HepG2 (cell line): ENCODE results near the gene DNASE1. TPM values are rescaled to one million over a fixed set of nuclear protein-coding genes. Genes with fewer than 3 reads are reported as not detected.

ENCODE experiments used
- ARNT ChIP-seq: fragments of 450-650 bp; IDR thresholded peaks from 2 replicates; pipeline ENCODE4 v1.6.1; 2017
- DPF2 ChIP-seq: sonication (generic); formaldehyde crosslinking; IDR thresholded peaks from 2 replicates; pipeline ENCODE4 v1.4.0; 2020; ENCODE audit warnings: mild to moderate bottlenecking, low read depth, missing genetic modification reagents, borderline replicate concordance
- GATA4 ChIP-seq: sonication (generic); IDR thresholded peaks from 2 replicates; pipeline ENCODE4 v1.6.1; 2016; ENCODE audit warnings: antibody characterized with exemption, low read depth, borderline replicate concordance
- GATAD1 ChIP-seq: IDR thresholded peaks from 2 replicates; pipeline ENCODE4 v1.6.1; 2016; ENCODE audit warnings: missing genetic modification reagents, missing compliant biosample characterization
- HNF4G ChIP-seq, 2 experiments: sonication (generic) in 1 of 2; formaldehyde crosslinking in 1 of 2; IDR thresholded peaks; 2 replicates each; pipeline versions ENCODE4 v1.4.0 to v1.6.1; 2011 to 2020; ENCODE audit warnings: borderline replicate concordance in 2 of 2, low read depth in 2 of 2, mild to moderate bottlenecking in 2 of 2, low read length in 1 of 2, missing genetic modification reagents in 1 of 2, moderate library complexity in 1 of 2
- USF2 ChIP-seq, 2 experiments: sonication (generic) in 1 of 2; formaldehyde crosslinking in 1 of 2; IDR thresholded peaks; 2 replicates each; pipeline versions ENCODE4 v1.5.1 to v1.6.1; 2011 to 2020; ENCODE audit warnings: borderline replicate concordance in 1 of 2, low read depth in 1 of 2, low read length in 1 of 2, mild to moderate bottlenecking in 1 of 2, missing genetic modification reagents in 1 of 2, moderate library complexity in 1 of 2
- ZC3H13 ChIP-seq: sonication (generic); formaldehyde crosslinking; IDR thresholded peaks from 2 replicates; pipeline ENCODE4 v1.8.1; 2023; ENCODE audit warnings: mild to moderate bottlenecking, missing genetic modification reagents, moderate library complexity
- ZMAT3 ChIP-seq: sonication (generic); formaldehyde crosslinking; conservative IDR thresholded peaks from 2 replicates; pipeline ENCODE4 v1.7.0; 2021; ENCODE audit warnings: missing genetic modification reagents
- ZNF230 ChIP-seq: sonication (generic); formaldehyde crosslinking; IDR thresholded peaks from 2 replicates; pipeline ENCODE4 v1.4.0; 2020; ENCODE audit warnings: mild to moderate bottlenecking, missing genetic modification reagents
- ZNF234 ChIP-seq: sonication (generic); formaldehyde crosslinking; conservative IDR thresholded peaks from 2 replicates; pipeline ENCODE4 v1.5.1; 2020; ENCODE audit warnings: mild to moderate bottlenecking, missing genetic modification reagents
- ZNF446 ChIP-seq: sonication (generic); formaldehyde crosslinking; IDR thresholded peaks from 2 replicates; pipeline ENCODE4 v1.5.0; 2020; ENCODE audit warnings: mild to moderate bottlenecking, missing genetic modification reagents
- ZNF562 ChIP-seq: sonication (generic); formaldehyde crosslinking; IDR thresholded peaks from 2 replicates; pipeline ENCODE4 v1.8.0; 2022; ENCODE audit warnings: missing genetic modification reagents, borderline replicate concordance
- ZNF598 ChIP-seq: sonication (generic); formaldehyde crosslinking; IDR thresholded peaks from 2 replicates; pipeline ENCODE4 v1.5.1; 2020; ENCODE audit warnings: mild to moderate bottlenecking, missing genetic modification reagents, borderline replicate concordance
- ZNF670 ChIP-seq: sonication (generic); formaldehyde crosslinking; IDR thresholded peaks from 2 replicates; pipeline ENCODE4 v1.8.0; 2022; ENCODE audit warnings: mild to moderate bottlenecking, missing genetic modification reagents, borderline replicate concordance
- ZSCAN12 ChIP-seq: sonication (generic); formaldehyde crosslinking; IDR thresholded peaks from 2 replicates; pipeline ENCODE4 v1.9.0; 2021; ENCODE audit warnings: mild to moderate bottlenecking, missing genetic modification reagents
- polyA plus RNA-seq, 8 experiments: library from polyadenylated mRNA; depleted of rRNA in 3 of 8; stranded (reverse) in 7 of 8; unstranded in 1 of 8; fragments of >200 nt; fragmentation: Illumina TruSeq in 4 of 8; extraction: Trizol in 4 of 8; gene quantifications; 2 replicates each; pipeline versions ENCODE4 v1.2.1 to v1.2.3, GENCODE V29; 2011 to 2016; ENCODE audit warnings: low read depth in 4 of 8, missing spikeins in 1 of 8, mixed read lengths in 1 of 8; ENCODE audit not compliant: insufficient read depth in 1 of 8
- total RNA-seq, 5 experiments: library from RNA; depleted of rRNA; stranded (reverse); fragments of >200 nt; fragmentation: Illumina TruSeq; extraction: Trizol; gene quantifications; 2 replicates each; pipeline ENCODE4 v1.2.3, GENCODE V29; 2016; ENCODE audit warnings: low read depth in 1 of 5
- TF ChIP-seq, protein P1 (sequence below): sonication (generic); formaldehyde crosslinking; IDR thresholded peaks from 2 replicates; pipeline ENCODE4 v1.4.0; 2020; ENCODE audit warnings: mild to moderate bottlenecking, low read depth, missing genetic modification reagents
- TF ChIP-seq, protein P2 (sequence below): sonication (generic); formaldehyde crosslinking; IDR thresholded peaks from 2 replicates; pipeline ENCODE4 v1.5.0; 2020; ENCODE audit warnings: mild to moderate bottlenecking, missing genetic modification reagents
- TF ChIP-seq, protein P3 (sequence below): sonication (generic); formaldehyde crosslinking; IDR thresholded peaks from 2 replicates; pipeline ENCODE4 v1.5.1; 2020; ENCODE audit warnings: missing genetic modification reagents, mild to moderate bottlenecking, borderline replicate concordance
- TF ChIP-seq, protein P4 (sequence below): sonication (generic); formaldehyde crosslinking; IDR thresholded peaks from 2 replicates; pipeline ENCODE4 v1.4.0; 2020; ENCODE audit warnings: missing genetic modification reagents

Gene DNASE1
- total and polyA plus RNA-seq, 2 of the 13 experiments (the other 11 are each of a cell fraction or from before 2014, with no cell fraction given): 7.1 to 11.1 TPM

DNA sequence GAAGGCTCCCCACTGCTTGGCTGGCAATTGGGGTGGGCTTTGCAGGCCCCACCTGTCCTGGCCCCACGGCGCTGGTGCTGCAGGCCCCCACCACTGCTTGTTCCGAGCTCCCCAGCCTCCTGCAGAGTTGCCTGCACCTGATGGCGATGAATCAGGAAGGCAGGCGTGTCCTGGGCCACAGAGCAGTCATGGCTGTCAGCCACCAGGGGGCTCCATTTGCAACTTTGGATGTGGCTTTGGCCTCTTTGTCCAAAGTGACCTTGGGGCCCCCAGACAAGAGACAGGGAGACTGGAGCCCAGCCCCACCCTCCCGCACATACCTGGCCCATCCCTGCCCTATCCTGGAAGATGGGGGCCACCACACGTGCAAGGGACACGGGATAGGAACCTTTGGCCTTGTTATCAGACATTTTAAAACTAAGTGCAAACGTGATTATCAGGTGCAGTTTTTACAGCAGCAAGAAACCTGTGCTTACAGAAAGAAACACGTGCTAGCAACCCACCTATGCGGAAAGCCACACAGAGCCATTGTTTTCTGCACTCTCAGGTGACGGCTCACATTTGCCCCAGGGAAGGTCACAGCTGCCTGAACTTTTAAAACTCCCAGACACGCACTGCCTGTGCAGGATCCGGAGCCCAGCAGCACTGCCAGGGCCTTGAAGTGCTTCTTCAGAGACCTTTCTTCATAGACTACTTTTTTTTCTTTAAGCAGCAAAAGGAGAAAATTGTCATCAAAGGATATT, at the start of gene DNASE1 (continued):
- TF ChIP-seq USF2 (IDR thresholded peaks at IDR 0.05; ENCODE audit: low read depth, low read length) (no peak), USF2 (CRISPR knock-in tag; IDR thresholded peaks at IDR 0.05; ENCODE audit: borderline replicate concordance) (no peak), ZC3H13 (CRISPR knock-in tag) (peak; percentile 68; the same call in 1 of the 2 replicates), DPF2 (0 out of 2 replicates have a peak, but pooled peaks have one; percentile 32), ZNF562 (CRISPR knock-in tag) (no peak), ZNF670 (no peak), ARNT (no peak), ZNF598 (0 out of 2 replicates have a peak, but pooled peaks have one; percentile 53), ZNF234 (CRISPR knock-in tag) (no peak), ZMAT3 (CRISPR knock-in tag) (no peak), ZSCAN12 (CRISPR knock-in tag) (no peak), GATAD1 (no peak; the same call in 1 of the 2 replicates), HNF4G (IDR thresholded peaks at IDR 0.05; ENCODE audit: borderline replicate concordance, low read depth, low read length) (peak; percentile 49; the same call in 1 of the 2 replicates), HNF4G (CRISPR knock-in tag; IDR thresholded peaks at IDR 0.05; ENCODE audit: borderline replicate concordance, low read depth) (no peak), GATA4 (no peak), ZNF230 (0 out of 2 replicates have a peak, but pooled peaks have one; percentile 14), ZNF446 (no peak)
- TF ChIP-seq, protein P1, sequence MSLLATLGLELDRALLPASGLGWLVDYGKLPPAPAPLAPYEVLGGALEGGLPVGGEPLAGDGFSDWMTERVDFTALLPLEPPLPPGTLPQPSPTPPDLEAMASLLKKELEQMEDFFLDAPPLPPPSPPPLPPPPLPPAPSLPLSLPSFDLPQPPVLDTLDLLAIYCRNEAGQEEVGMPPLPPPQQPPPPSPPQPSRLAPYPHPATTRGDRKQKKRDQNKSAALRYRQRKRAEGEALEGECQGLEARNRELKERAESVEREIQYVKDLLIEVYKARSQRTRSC (CRISPR knock-in tag): no peak
- TF ChIP-seq, protein P2, sequence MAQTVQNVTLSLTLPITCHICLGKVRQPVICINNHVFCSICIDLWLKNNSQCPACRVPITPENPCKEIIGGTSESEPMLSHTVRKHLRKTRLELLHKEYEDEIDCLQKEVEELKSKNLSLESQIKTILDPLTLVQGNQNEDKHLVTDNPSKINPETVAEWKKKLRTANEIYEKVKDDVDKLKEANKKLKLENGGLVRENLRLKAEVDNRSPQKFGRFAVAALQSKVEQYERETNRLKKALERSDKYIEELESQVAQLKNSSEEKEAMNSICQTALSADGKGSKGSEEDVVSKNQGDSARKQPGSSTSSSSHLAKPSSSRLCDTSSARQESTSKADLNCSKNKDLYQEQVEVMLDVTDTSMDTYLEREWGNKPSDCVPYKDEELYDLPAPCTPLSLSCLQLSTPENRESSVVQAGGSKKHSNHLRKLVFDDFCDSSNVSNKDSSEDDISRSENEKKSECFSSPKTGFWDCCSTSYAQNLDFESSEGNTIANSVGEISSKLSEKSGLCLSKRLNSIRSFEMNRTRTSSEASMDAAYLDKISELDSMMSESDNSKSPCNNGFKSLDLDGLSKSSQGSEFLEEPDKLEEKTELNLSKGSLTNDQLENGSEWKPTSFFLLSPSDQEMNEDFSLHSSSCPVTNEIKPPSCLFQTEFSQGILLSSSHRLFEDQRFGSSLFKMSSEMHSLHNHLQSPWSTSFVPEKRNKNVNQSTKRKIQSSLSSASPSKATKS (CRISPR knock-in tag): no peak
- TF ChIP-seq, protein P3, sequence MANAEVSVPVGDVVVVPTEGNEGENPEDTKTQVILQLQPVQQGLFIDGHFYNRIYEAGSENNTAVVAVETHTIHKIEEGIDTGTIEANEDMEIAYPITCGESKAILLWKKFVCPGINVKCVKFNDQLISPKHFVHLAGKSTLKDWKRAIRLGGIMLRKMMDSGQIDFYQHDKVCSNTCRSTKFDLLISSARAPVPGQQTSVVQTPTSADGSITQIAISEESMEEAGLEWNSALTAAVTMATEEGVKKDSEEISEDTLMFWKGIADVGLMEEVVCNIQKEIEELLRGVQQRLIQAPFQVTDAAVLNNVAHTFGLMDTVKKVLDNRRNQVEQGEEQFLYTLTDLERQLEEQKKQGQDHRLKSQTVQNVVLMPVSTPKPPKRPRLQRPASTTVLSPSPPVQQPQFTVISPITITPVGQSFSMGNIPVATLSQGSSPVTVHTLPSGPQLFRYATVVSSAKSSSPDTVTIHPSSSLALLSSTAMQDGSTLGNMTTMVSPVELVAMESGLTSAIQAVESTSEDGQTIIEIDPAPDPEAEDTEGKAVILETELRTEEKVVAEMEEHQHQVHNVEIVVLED: no peak; the same call in 1 of the 2 replicates
- TF ChIP-seq, protein P4, sequence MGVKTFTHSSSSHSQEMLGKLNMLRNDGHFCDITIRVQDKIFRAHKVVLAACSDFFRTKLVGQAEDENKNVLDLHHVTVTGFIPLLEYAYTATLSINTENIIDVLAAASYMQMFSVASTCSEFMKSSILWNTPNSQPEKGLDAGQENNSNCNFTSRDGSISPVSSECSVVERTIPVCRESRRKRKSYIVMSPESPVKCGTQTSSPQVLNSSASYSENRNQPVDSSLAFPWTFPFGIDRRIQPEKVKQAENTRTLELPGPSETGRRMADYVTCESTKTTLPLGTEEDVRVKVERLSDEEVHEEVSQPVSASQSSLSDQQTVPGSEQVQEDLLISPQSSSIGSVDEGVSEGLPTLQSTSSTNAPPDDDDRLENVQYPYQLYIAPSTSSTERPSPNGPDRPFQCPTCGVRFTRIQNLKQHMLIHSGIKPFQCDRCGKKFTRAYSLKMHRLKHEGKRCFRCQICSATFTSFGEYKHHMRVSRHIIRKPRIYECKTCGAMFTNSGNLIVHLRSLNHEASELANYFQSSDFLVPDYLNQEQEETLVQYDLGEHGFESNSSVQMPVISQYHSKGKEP: no peak
